GM18951 (cell line): ENCODE data around the gene CRYL1.

Source experiments
- POLR2A ChIP-seq: IDR thresholded peaks from 4 replicates; pipeline ENCODE4 v1.6.1; 2011; ENCODE audit warnings: mild to moderate bottlenecking; ENCODE audit not compliant: insufficient read length, insufficient read depth; ENCODE audit errors: extremely low read depth
- in situ Hi-C: fragments of 300-500 bp; cut with MboI; formaldehyde crosslinking; loops from one replicate; pipeline ENCODE4 v1.12.0; 2022; ENCODE audit warnings: low sequenced_read_pairs, mixed read lengths, inconsistent platforms; ENCODE audit not compliant: unreplicated experiment

The CRYL1 gene

GRCh38 chr13:20550799-20551198, 25.1 kb upstream of the CRYL1 start:
- no peak for TF ChIP-seq POLR2A
- in situ Hi-C loops, result no loop called here

DNA sequence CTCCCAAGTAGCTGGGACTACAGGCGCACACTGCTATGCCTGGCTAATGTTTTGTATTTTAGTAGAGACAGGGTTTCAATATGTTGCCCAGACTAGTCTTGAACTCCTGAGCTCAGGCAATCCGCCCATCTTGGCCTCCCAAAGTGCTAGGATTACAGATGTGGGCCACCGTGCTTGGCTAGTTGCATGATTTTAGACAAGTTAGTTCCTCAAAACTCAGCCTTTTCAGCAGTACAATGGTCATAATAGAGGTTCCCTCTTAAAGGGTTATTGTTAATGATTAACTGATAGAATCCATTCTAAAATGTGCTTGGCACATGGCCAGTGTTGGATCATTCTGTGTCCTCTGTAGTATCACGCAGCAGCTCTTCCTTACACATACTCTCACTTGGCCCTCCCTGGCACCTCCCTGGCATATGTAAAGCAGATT, 21.8 kb upstream of the CRYL1 start:
- in situ Hi-C loops, result no loop called here
- TF ChIP-seq POLR2A, result no peak

DNA sequence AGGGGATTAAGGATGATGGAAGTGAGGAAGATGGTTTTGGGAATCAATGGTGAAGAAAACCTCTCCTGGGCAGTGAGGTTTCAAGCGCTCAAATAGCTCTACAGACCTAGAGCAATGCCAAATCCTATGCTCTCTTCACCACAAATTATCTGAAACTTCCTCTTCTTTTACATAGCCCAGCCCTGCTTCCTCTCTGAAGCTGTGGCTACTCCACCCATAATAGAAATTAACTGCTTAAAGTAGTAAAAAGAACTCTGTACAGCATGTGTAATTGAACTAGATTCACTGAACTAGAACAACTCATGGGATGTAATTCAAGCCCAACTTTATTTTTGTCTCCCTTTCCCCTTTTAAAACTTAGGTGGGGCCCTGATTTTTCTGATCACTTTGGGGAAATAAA, 20.9 kb upstream of the CRYL1 start:
- in situ Hi-C loops, result no loop called here
- no peak for TF ChIP-seq POLR2A

DNA sequence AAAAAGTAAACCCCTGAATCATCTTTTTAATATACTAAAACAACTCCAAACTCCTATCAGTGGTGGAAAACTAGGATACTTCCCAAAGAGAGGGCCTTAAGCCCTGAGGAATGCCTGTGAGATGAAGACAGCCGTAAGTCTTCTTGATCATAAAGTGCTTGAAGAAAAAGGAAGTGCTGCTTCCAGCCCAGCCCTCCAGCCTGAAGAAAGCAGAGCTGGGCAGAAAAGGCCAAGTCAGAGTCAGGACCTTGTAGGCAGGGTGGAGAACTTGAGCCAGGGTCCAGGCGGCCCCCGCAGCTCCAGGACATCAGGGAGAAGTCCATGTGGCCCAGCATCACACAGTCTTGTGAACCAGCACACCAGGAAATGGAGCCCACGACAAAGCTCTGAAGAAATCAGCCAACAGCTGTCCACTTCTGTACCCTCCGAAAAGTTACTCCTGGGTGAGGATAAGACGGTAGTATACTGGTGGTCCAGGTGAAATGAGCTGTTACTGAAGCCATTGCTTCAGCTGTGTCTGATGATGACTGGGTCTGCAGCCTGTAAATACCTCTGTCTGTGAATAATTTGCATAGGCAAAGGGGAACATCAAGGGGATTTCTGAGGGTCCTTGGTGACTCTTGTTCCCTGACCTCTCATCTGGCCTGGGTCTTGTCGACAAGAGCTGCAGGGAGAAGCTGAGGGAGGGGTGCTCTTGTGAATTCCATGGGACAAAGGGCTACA, 18.7 kb upstream of the CRYL1 start:
- in situ Hi-C loops, result no loop called here
- TF ChIP-seq POLR2A, result no peak

DNA sequence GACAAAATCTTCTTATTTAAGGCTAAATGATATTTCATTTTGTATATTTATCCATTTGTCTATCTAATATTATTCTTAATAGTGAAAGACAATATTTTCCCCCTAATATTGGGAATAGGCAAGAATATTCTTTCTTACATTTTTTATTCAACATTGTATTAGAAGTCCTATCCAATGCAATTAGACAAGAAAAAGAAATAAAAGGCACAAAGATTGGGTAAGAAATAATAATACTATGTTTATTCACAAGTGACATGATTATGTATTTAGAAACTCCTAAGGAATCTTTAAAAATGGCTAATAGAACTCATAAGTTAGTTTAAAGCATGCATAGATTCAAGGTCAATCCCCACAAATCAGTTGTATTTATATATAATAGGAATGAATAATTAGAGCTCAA, 11.3 kb upstream of the CRYL1 start:
- no peak for TF ChIP-seq POLR2A
- in situ Hi-C loops, result no loop called here

DNA sequence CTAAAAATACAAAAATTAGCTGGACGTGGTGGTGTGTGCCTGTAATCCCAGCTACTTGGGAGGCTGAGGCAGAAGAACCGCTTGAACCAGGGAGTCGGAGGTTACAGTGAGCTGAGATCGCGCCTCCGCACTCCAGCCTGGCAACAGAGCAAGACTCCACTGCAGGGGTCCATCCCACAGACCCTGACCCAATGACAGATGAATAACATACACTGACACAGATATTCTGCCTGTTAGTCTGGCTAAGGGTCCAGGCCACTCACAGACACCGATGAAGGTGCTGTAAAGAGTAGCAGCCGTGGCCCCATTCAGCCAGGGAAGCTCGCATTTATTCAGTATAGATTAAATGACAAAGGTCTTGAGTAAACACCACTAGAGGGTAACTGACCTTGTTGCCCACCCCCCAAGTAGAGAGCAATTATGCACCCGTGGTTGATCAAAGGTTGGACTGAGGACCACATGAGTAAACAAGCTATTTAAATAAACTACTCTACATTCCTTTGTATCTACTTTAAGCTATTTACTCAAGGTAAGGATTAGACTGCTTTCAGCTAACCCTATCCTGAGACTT, 8.5 kb upstream of the CRYL1 start:
- in situ Hi-C loops, result no loop called here
- TF ChIP-seq POLR2A, result no peak

DNA sequence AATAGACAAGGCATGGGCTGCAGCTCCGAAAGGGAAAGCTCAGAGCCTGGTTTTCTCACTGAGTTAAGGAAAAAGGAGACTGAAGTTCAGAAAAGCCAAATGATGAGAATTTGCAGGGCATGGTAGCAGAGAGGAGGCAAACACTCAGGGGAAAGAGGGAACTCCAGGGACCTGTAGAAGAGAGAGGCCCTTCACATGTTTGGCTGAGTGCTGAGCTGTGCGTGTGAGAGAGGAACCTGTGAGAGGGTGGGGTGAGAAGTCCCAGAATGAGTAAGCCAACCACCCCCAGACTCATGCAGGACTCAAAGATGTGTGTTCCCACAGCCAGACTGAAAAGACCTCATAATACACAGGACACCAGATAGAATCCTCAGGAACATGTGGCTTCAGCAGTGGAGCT, 2.8 kb upstream of the CRYL1 start:
- TF ChIP-seq POLR2A, result no peak

DNA sequence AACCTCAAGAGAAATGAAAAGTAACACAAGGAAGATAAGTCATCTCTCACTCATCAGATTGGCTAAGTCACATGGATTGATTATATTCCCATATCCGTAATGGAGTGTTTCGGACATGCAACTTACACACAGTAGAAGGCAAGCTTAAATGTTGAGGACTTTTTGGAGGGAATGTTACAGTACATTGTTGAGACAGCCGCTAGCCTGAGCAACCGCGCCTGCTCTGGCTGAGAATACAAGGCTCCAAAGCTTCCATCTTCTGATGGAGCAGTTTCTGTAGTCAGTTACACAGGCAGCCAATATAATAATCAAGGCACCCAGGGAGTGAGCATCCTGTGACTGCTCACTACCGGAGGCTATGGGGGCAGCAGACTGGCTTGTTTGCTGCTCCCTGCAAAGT, 1.0 kb upstream of the CRYL1 start:
- TF ChIP-seq POLR2A, result no peak
- in situ Hi-C loops, result no loop called here

More for the DNA sequence above, 2.8 kb upstream of the CRYL1 start:
- in situ Hi-C loops, result no loop called here

DNA sequence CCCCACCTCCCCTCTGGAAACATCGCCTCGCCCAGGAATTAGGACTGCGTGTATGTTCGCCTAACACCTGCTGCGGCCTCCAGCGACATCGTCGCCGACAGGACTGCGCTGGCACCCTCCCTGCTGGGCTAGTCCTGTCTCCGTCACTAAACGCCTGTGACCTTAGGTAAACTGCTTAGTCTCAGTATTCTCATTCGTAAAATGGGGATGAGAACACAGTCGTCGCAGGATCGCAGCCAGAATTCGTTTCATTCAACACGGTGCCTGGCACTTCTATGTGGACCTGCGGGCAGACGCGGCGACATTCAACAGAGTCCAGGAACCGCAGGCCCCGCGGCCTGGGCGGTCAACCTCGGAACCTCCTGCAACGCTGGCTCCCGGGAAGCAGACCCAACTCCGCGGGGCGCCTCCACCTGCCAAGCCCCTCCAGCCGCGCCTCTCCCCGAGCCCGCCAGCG, 485 bp downstream of the CRYL1 start:
- in situ Hi-C loops, result no loop called here
- TF ChIP-seq POLR2A, result no peak

DNA sequence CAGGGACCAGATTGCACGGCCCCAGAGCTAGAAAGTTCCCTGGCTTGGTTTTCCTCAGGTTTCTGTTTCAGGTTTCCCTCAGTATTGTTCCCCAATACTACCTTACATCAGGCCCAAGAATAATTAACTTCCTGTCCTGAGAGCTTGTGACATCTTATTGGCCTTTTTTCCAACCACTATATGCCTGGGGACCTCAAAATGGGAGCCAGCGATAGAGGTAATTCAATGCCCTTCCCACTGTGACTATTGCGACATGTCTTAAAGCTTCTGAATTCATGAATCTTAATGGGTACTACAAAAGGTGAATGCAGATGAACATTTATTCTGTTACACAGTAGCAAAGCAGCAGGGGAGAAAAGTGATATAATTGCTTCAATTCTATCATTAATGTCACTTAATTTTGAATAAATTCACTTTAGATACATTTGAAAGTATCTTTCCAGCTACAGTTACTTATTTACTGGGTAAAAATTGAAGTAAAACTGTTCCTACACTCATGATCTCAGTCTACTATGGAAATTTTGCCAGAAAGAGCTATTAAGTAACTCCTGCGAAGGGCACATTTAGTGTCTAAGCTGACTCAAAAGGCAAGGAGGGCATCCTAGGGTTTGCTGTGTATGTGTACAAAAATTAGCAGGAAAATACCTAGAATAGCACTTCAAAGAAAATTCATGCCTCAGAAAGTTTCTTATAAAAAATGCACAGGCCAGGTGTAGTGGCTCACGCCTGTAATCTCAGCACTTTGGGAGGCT, 4.1 kb downstream of the CRYL1 start:
- in situ Hi-C loops, result no loop called here
- no peak for TF ChIP-seq POLR2A

DNA sequence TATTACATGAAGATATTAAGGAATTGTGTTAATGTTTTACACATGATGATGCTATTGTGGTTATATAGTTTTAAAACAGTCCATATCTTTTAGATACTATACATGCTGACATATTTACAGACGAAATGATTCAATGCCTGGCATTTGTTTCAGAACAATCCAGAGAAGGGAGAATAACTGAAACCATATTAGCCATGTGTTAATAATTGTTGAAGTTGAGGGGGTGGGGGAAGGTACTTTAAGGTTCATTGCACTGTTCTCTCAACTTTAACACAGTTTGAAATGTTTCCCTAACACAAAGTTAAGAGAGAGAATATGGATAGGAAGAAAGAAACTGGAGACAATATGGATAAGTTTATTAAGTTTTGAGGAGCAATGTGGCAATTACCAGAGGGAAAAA, 5.8 kb downstream of the CRYL1 start:
- in situ Hi-C loops, result no loop called here
- no peak for TF ChIP-seq POLR2A

DNA sequence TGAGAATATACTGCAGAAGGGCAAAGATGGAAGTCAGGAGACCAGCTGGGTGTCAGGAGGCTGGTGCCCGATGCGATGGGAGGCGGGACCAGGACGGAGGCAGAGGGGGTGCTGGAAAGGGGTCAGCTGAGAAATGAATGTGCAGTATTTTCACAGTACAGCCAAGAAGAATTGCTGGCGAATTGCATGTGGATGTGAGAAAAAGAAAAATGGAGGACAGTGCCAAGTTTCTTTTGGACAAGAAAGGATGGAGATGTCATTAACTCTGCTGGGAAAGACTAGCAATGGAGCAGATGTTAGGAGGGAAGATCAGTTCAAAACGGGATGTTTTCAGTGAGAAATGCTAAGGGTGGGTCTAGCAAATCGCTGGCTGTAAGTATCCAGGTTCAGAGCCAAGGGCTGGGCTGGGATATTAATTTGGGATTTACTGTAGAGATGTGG, 7.0 kb downstream of the CRYL1 start:
- no peak for TF ChIP-seq POLR2A
- in situ Hi-C loops, result no loop called here

DNA sequence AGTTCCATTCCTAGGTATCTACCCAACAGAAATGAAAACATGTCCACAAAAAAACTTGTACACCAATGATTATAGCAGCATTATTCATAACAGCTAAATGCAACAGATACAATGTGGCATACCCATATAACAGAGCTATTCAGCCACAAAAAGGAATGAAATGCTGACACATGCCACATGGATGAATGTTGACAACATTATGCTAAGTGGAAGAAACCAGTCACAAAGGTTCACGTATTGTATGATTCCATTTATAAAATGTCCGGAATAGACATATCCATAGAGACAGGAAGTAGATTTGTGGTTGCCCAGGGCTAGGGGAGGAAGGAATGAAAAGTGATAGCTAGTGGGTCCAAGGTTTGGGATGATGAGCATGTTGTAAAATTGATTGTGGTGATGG, 10.8 kb downstream of the CRYL1 start:
- TF ChIP-seq POLR2A, result no peak
- in situ Hi-C loops, result no loop called here

GRCh38 chr13:20513466-20513995, 12.1 kb downstream of the CRYL1 start:
- in situ Hi-C loops, result no loop called here

More at GRCh38 chr13:20513466-20513995, 12.1 kb downstream of the CRYL1 start:
- TF ChIP-seq POLR2A, result no peak
